IPS-20b (cell line): ENCODE data around the gene PRDM15.
"Not testable (repeated sequence)": the region's sequence is repeated elsewhere in the genome, so short reads cannot be mapped to it uniquely, and the experiment has no call there.

ENCODE experiments used
- H3K27ac ChIP-seq: one replicate; pipeline ENCODE4 v1.5.1; 2013; ENCODE audit warnings: low read length
- H3K27me3 ChIP-seq: 2 replicates; pipeline ENCODE4 v1.6.1; 2013; ENCODE audit warnings: mild to moderate bottlenecking, low read length, inconsistent platforms; ENCODE audit not compliant: insufficient read depth
- H3K36me3 ChIP-seq: 2 replicates; pipeline ENCODE4 v1.6.1; 2013; ENCODE audit warnings: low read depth, mild to moderate bottlenecking, inconsistent platforms, low read length, moderate library complexity; ENCODE audit not compliant: insufficient read depth
- H3K4me1 ChIP-seq: 2 replicates; pipeline ENCODE4 v1.6.1; 2013; ENCODE audit warnings: mild to moderate bottlenecking, control low read depth, inconsistent platforms, low read length, moderate library complexity; ENCODE audit not compliant: insufficient read depth
- H3K4me3 ChIP-seq: 2 replicates; pipeline ENCODE4 v1.5.1; 2013; ENCODE audit warnings: mild to moderate bottlenecking, low read length, inconsistent platforms
- H3K9ac ChIP-seq: 2 replicates; pipeline ENCODE4 v1.6.1; 2013; ENCODE audit warnings: low read depth, mild to moderate bottlenecking, inconsistent platforms, low read length, moderate library complexity
- H3K9me3 ChIP-seq: 2 replicates; pipeline ENCODE4 v1.6.1; 2013; ENCODE audit warnings: mild to moderate bottlenecking, low read depth, low read length, inconsistent platforms; ENCODE audit not compliant: insufficient read depth

The PRDM15 gene

DNA sequence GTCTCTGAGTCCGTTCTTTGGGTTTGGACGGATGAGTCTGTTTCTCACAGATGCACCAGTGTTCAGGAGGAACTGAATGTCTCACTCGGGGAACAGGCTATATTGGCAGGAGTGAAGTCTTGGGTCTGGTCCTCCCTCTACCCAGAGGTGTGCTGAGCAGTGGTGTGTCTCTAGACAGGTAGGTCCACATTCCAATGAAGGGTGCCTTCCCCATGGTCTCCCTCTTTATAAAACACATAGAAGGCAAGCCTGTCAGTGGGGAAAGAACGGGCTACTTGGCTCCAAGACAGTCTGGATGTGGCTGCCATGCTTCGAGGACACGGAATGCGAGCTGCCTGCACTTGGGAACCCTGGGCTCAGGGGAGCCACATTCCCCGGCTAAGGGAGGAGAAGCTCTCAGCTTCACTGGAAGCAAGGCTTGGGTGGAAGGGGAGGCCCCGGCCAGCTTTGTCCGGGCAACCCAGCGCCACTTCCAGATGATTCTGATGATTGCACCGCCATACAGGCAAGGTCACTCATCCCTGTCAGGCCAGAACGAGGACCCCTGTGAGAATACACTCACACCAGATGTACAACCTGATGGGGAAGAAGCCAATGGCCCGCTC, 82.6 kb downstream of the PRDM15 start:
- peaks cover 31% of the 10 kb centered on the region for H3K36me3 ChIP-seq
- H3K4me1 ChIP-seq: peaks cover 4% of the 10 kb centered on the region; the same call in 1 of the 2 replicates
- H3K27me3 ChIP-seq: no peaks in the 10 kb centered on the region
- no peak overlapping the region for H3K4me3 ChIP-seq
- no peak overlapping the region for H3K9ac ChIP-seq
- no peak overlapping the region for H3K27ac ChIP-seq
- peaks cover 10% of the 10 kb centered on the region for H3K9me3 ChIP-seq

- no peak overlapping the region for H3K27ac ChIP-seq
- no peaks in the 10 kb centered on the region for H3K27me3 ChIP-seq
- H3K4me3 ChIP-seq: no peak overlapping the region
- H3K4me1 ChIP-seq: peaks cover 4% of the 10 kb centered on the region; the same call in 1 of the 2 replicates
- peaks cover 22% of the 10 kb centered on the region for H3K36me3 ChIP-seq
- H3K9ac ChIP-seq: no peak overlapping the region
- H3K9me3 ChIP-seq: peaks cover 10% of the 10 kb centered on the region
These were observed 83.4 kb downstream of the PRDM15 start for GRCh38 chr21:41795726-41796125.

GRCh38 chr21:41794600-41794999, 84.5 kb downstream of the PRDM15 start:
- Histone ChIP-seq H3K9me3 (peaks cover 10% of the 10 kb centered on the region), H3K36me3 (peaks cover 11% of the 10 kb centered on the region; the same call in 1 of the 2 replicates), H3K9ac (no peak overlapping the region), H3K27ac (no peak overlapping the region), H3K4me1 (peaks cover 4% of the 10 kb centered on the region; the same call in 1 of the 2 replicates), H3K27me3 (no peaks in the 10 kb centered on the region), H3K4me3 (no peak overlapping the region)

DNA sequence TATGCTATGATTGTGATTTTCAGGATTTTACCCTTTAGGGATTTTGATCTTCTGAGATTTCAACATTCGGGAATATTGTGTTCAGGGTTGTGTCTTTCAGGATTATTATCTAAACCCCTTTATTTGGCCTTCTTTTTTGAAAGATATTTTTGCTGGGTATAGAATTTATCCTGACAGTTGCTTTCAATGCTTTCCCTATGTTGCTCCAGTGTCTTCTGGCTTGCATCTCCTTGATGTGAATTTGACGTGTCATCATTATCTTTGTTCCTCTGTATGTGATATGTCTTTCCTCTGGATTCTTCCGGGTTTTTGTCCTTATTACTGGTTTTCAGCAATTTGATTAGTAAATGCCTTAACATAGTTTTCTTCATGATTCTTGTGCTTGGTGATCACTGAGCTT, 86.4 kb downstream of the PRDM15 start:
- no peak overlapping the region for H3K4me3 ChIP-seq
- no peaks in the 10 kb centered on the region for H3K36me3 ChIP-seq
- H3K4me1 ChIP-seq: peaks cover 4% of the 10 kb centered on the region; the same call in 1 of the 2 replicates
- H3K9me3 ChIP-seq: peaks cover 10% of the 10 kb centered on the region
- no peak overlapping the region for H3K27ac ChIP-seq
- H3K27me3 ChIP-seq: no peaks in the 10 kb centered on the region
- H3K9ac ChIP-seq: no peak overlapping the region

DNA sequence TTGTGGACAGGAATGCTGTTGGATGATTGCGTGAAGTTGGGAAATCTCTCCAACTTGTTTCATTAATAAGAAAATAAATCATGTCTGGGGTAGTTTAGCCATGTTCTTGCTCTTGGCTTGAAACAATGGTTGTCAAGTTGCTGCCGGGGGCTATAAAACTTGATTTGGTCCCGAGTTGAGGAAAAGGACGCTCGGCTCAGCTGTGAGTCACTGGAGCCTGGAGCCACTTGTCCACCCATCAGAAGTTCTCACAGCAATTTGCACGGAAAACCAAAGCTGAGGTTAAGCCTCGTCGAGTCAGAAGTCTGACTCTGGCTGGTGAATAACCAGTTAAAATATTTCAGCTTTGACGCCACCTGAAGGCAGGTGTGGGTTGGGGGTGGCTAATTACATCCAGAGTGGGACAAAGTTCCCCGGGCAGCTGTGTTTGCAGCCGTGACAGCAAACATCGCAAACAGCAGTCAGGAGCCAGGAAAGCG, 92.6 kb downstream of the PRDM15 start:
- Histone ChIP-seq H3K4me3 (no peak overlapping the region), H3K27ac (no peak overlapping the region), H3K36me3 (no peaks in the 10 kb centered on the region), H3K9me3 (no peaks in the 10 kb centered on the region), H3K27me3 (no peaks in the 10 kb centered on the region), H3K4me1 (no peaks in the 10 kb centered on the region), H3K9ac (no peak overlapping the region)

GRCh38 chr21:41785262-41785661, 93.9 kb downstream of the PRDM15 start:
- not testable (repeated sequence) for H3K4me1 ChIP-seq, H3K9ac ChIP-seq, H3K4me3 ChIP-seq, H3K27ac ChIP-seq, H3K27me3 ChIP-seq, H3K9me3 ChIP-seq, H3K36me3 ChIP-seq

GRCh38 chr21:41784456-41785102, 94.6 kb downstream of the PRDM15 start:
- no peak overlapping the region for H3K9ac ChIP-seq
- no peak overlapping the region for H3K4me3 ChIP-seq
- H3K36me3 ChIP-seq: no peaks in the 10 kb centered on the region
- H3K4me1 ChIP-seq: peaks cover under 1% of the 10 kb centered on the region; the same call in 1 of the 2 replicates
- no peaks in the 10 kb centered on the region for H3K9me3 ChIP-seq
- H3K27me3 ChIP-seq: peaks cover 5% of the 10 kb centered on the region
- no peak overlapping the region for H3K27ac ChIP-seq

DNA sequence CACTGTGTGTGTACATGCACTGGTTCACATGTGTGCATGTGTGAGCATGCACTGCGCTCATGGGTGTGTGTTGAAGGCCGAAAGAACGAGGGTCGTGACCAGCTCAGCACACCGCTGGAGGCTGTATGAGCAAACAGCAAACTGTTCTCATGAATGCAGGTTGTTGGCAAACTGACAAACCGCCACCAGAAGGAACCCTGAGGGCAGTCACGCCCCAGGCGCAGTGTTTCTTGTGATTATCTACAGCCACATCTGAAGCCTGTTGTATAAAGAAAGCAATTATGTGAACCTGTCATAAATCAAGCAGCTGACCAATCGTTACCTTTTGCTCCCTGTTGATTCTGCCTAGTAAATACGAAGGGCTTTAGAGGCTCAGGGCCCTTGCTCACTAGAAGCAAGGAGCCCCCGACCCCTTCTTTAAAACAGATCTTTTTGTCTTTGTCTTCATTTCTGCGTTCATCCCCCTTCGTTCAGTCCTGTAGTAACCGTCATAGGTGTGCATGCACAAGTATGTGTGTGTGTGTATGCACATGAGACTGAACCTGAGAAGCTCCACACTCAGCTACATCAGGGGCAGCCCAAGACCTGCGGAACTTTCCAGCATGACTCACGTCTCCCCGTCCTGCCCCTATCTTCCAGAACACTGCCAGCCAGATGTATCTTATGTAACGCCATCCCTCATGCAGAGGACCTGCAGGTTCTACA, 95.5 kb downstream of the PRDM15 start:
- Histone ChIP-seq H3K9ac (no peak overlapping the region), H3K4me1 (peaks cover 7% of the 10 kb centered on the region; the same call in 1 of the 2 replicates), H3K27me3 (peaks cover 5% of the 10 kb centered on the region), H3K36me3 (no peaks in the 10 kb centered on the region), H3K27ac (no peak overlapping the region), H3K9me3 (no peaks in the 10 kb centered on the region), H3K4me3 (no peak overlapping the region)

DNA sequence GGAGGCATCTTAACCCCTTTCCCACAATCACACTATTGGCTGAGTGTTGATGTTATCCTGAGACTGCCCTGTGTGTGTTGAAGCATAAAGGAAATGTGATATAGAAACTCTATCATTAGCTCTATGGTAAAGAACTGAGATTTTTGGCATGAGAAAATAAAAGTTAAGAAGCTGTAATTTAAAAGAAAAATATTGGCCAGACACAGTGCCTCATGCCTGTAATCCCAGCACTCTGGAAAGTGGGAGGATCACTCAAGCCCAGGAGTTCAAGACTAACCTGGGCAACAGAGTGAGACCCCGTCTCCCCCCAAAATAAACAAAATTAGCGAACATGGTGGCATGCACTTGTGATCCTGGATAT, 98.1 kb downstream of the PRDM15 start:
- Histone ChIP-seq H3K9me3 (no peaks in the 10 kb centered on the region), H3K4me1 (peaks cover 13% of the 10 kb centered on the region; the same call in 1 of the 2 replicates), H3K36me3 (no peaks in the 10 kb centered on the region), H3K9ac (no peak overlapping the region), H3K27me3 (peaks cover 18% of the 10 kb centered on the region), H3K4me3 (no peak overlapping the region), H3K27ac (no peak overlapping the region)

GRCh38 chr21:41780337-41781049, 98.7 kb downstream of the PRDM15 start:
- Histone ChIP-seq H3K4me3 (no peak overlapping the region), H3K4me1 (peaks cover 13% of the 10 kb centered on the region; the same call in 1 of the 2 replicates), H3K9ac (no peak overlapping the region), H3K27me3 (peaks cover 18% of the 10 kb centered on the region), H3K36me3 (no peaks in the 10 kb centered on the region), H3K27ac (no peak overlapping the region), H3K9me3 (no peaks in the 10 kb centered on the region)

GRCh38 chr21:41779659-41780058, 99.5 kb downstream of the PRDM15 start:
- peak overlapping the region; percentile 54; the same call in 1 of the 2 replicates for H3K4me3 ChIP-seq
- no peaks in the 10 kb centered on the region for H3K36me3 ChIP-seq
- peaks cover 18% of the 10 kb centered on the region for H3K27me3 ChIP-seq
- H3K9ac ChIP-seq: no peak overlapping the region
- peaks cover 13% of the 10 kb centered on the region; the same call in 1 of the 2 replicates for H3K4me1 ChIP-seq
- no peak overlapping the region for H3K27ac ChIP-seq
- no peaks in the 10 kb centered on the region for H3K9me3 ChIP-seq
